Type B pancreatic cell (in vitro differentiated cells): ENCODE data around the gene GALNS. TPM values are rescaled to one million over a fixed set of nuclear protein-coding genes. Genes with fewer than 3 reads are reported as not detected.
"Not testable (repeated sequence)": the region's sequence is repeated elsewhere in the genome, so short reads cannot be mapped to it uniquely, and the experiment has no call there.

ENCODE experiments used
- DNase-seq: peaks from one replicate; pipeline ENCODE4 v3.0.0; 2021; ENCODE audit warnings: mixed read lengths; ENCODE audit not compliant: unreplicated experiment; ENCODE audit errors: extremely low spot score
- H3K27ac Mint-ChIP-seq: 2 replicates; pipeline ENCODE4 v1.8.0; 2021; ENCODE audit warnings: mild to moderate bottlenecking, mixed read lengths
- H3K27me3 Mint-ChIP-seq: 2 replicates; pipeline ENCODE4 v1.8.0; 2021; ENCODE audit warnings: mixed read lengths
- H3K36me3 Mint-ChIP-seq: 2 replicates; pipeline ENCODE4 v1.8.0; 2021; ENCODE audit warnings: mixed read lengths
- H3K4me1 Mint-ChIP-seq: one replicate; pipeline ENCODE4 v1.8.0; 2021; ENCODE audit warnings: mixed read lengths; ENCODE audit not compliant: unreplicated experiment
- H3K4me3 Mint-ChIP-seq: 2 replicates; pipeline ENCODE4 v1.8.0; 2021; ENCODE audit warnings: mild to moderate bottlenecking, mixed read lengths
- H3K9me3 Mint-ChIP-seq: 2 replicates; pipeline ENCODE4 v1.8.0; 2021; ENCODE audit warnings: mixed read lengths
- CTCF ChIP-seq: fragments of 200-600 bp; sonication (generic); conservative IDR thresholded peaks from 2 replicates; pipeline ENCODE4 v1.5.0; 2021; ENCODE audit warnings: antibody characterized with exemption, mild to moderate bottlenecking
- total RNA-seq: library from RNA; stranded (reverse); gene quantifications from 2 replicates; pipeline ENCODE4 v1.2.1, GENCODE V29; 2021; ENCODE audit warnings: low replicate concordance

GALNS gene
- total RNA-seq, 1 donor from 2014 or later, result 30.2 TPM

- no peak overlapping the region for H3K4me3 Mint-ChIP-seq
- no peaks in the 10 kb centered on the region for H3K9me3 Mint-ChIP-seq
- no peak for DNase-seq
- no peak for TF ChIP-seq CTCF
- peaks cover 2% of the 10 kb centered on the region for H3K27me3 Mint-ChIP-seq
- H3K4me1 Mint-ChIP-seq, result no peaks in the 10 kb centered on the region
- no peak overlapping the region for H3K27ac Mint-ChIP-seq
- no peaks in the 10 kb centered on the region for H3K36me3 Mint-ChIP-seq
Measured at GRCh38 chr16:88793251-88793954, 63.3 kb downstream of the GALNS start.

- TF ChIP-seq CTCF, result no peak
- Mint-ChIP-seq H3K4me3 (no peak overlapping the region), H3K27me3 (peaks cover 6% of the 10 kb centered on the region), H3K27ac (no peak overlapping the region), H3K36me3 (no peaks in the 10 kb centered on the region), H3K9me3 (no peaks in the 10 kb centered on the region), H3K4me1 (no peaks in the 10 kb centered on the region)
- no peak for DNase-seq
Measured at GRCh38 chr16:88792668-88793250, 64.0 kb downstream of the GALNS start.

GRCh38 chr16:88792078-88792550 is 64.6 kb downstream of the GALNS start:
- Mint-ChIP-seq H3K9me3 (no peaks in the 10 kb centered on the region), H3K4me1 (no peaks in the 10 kb centered on the region), H3K4me3 (no peak overlapping the region), H3K27ac (no peak overlapping the region), H3K36me3 (no peaks in the 10 kb centered on the region), H3K27me3 (peaks cover 11% of the 10 kb centered on the region)
- no peak for DNase-seq
- TF ChIP-seq CTCF, result no peak

- Mint-ChIP-seq H3K27ac (no peak overlapping the region), H3K4me1 (no peaks in the 10 kb centered on the region), H3K9me3 (no peaks in the 10 kb centered on the region), H3K27me3 (peaks cover 12% of the 10 kb centered on the region), H3K4me3 (no peak overlapping the region), H3K36me3 (no peaks in the 10 kb centered on the region)
- DNase-seq, result no peak
- TF ChIP-seq CTCF, result no peak
Measured at GRCh38 chr16:88790312-88791211, 66.2 kb downstream of the GALNS start.

GRCh38 chr16:88789594-88789993 is 67.2 kb downstream of the GALNS start:
- peaks cover 12% of the 10 kb centered on the region for H3K27me3 Mint-ChIP-seq
- TF ChIP-seq CTCF, result no peak
- no peak overlapping the region for H3K4me3 Mint-ChIP-seq
- H3K4me1 Mint-ChIP-seq, result no peaks in the 10 kb centered on the region
- no peak overlapping the region for H3K27ac Mint-ChIP-seq
- no peaks in the 10 kb centered on the region for H3K36me3 Mint-ChIP-seq
- H3K9me3 Mint-ChIP-seq, result no peaks in the 10 kb centered on the region
- DNase-seq, result no peak

GRCh38 chr16:88788749-88789148 is 68.0 kb downstream of the GALNS start:
- H3K4me1 Mint-ChIP-seq, H3K4me3 Mint-ChIP-seq, H3K27ac Mint-ChIP-seq, H3K36me3 Mint-ChIP-seq, H3K9me3 Mint-ChIP-seq, DNase-seq: not testable (repeated sequence)
- peaks cover 12% of the 10 kb centered on the region for H3K27me3 Mint-ChIP-seq
